IMR-90 (cell line): Measurements from ENCODE around the gene KITLG. TPM values are rescaled to one million over a fixed set of nuclear protein-coding genes. Genes with fewer than 3 reads are reported as not detected.

Experiments used
- ATAC-seq: fragments of 200-7000 bp; cut with Tn5 transposase; 2 replicates; pipeline ENCODE4 v1.9.1; 2020; ENCODE audit warnings: low read depth, mild to moderate bottlenecking, moderate library complexity
- BruUV-seq: library from RNA; stranded (reverse); fragments of 400-500 nt; replicated peaks from 2 replicates; lab custom pipeline; 2021; lab: Mats Ljungman, UMichigan
- CTCF ChIA-PET: fragments of 300-600 bp; formaldehyde crosslinking; extraction: SDS; loops from one replicate; lab custom pipeline; 2021; ENCODE audit warnings: antibody characterized with exemption; lab: Yijun Ruan, JAX
- POLR2A ChIA-PET: fragments of 300-600 bp; sonication (Branson Sonifier 250); formaldehyde crosslinking; loops from one replicate; lab custom pipeline; 2022; ENCODE audit warnings: antibody characterized with exemption; ENCODE audit not compliant: unreplicated experiment; lab: Charles Lee
- DNase-seq: peaks from one replicate; pipeline ENCODE4 v3.0.0; 2013
- H2AFZ ChIP-seq: replicated peaks from 2 replicates; pipeline ENCODE3; 2013; ENCODE audit warnings: low read length, mild to moderate bottlenecking; ENCODE audit not compliant: poor library complexity
- H2AK5ac ChIP-seq: 2 replicates; pipeline ENCODE4 v1.6.1; 2013; ENCODE audit warnings: low read depth, low read length, inconsistent platforms
- H2AK9ac ChIP-seq: replicated peaks from 2 replicates; pipeline ENCODE3; 2013; ENCODE audit warnings: mild to moderate bottlenecking, low read depth, low read length, moderate library complexity; ENCODE audit not compliant: poor library complexity
- H2BK120ac ChIP-seq: 2 replicates; pipeline ENCODE4 v1.6.1; 2013; ENCODE audit warnings: low read depth, low read length, inconsistent platforms
- H2BK15ac ChIP-seq: 3 replicates; pipeline ENCODE4 v1.6.1; 2013; ENCODE audit warnings: low read depth, low read length, inconsistent platforms
- H2BK20ac ChIP-seq: 2 replicates; pipeline ENCODE4 v1.6.1; 2013; ENCODE audit warnings: low read depth, mild to moderate bottlenecking, inconsistent platforms, low read length, moderate library complexity
- H2BK5ac ChIP-seq: 2 replicates; pipeline ENCODE4 v1.6.1; 2013; ENCODE audit warnings: mild to moderate bottlenecking, low read depth, low read length, inconsistent platforms; ENCODE audit not compliant: poor library complexity, severe bottlenecking
- H3K14ac ChIP-seq: replicated peaks from 2 replicates; pipeline ENCODE4 v1.6.1; 2013; ENCODE audit warnings: low read depth, low read length, inconsistent platforms
- H3K18ac ChIP-seq: 2 replicates; pipeline ENCODE4 v1.6.1; 2013; ENCODE audit warnings: low read depth, low read length, control low read depth
- H3K23ac ChIP-seq: 2 replicates; pipeline ENCODE4 v1.6.1; 2013; ENCODE audit warnings: low read depth, low read length, inconsistent platforms
- H3K27ac ChIP-seq: 2 replicates; pipeline ENCODE4 v1.5.1; 2013; ENCODE audit warnings: mild to moderate bottlenecking, control low read depth, low read length; ENCODE audit not compliant: insufficient read depth
- H3K27me3 ChIP-seq: 2 replicates; pipeline ENCODE4 v1.6.1; 2013; ENCODE audit warnings: low read length; ENCODE audit not compliant: control insufficient read depth, insufficient read depth
- H3K36me3 ChIP-seq: 2 replicates; pipeline ENCODE4 v1.6.1; 2013; ENCODE audit warnings: low read length, mixed read lengths; ENCODE audit not compliant: control insufficient read depth, insufficient read depth
- H3K4ac ChIP-seq: 2 replicates; pipeline ENCODE4 v1.6.1; 2013; ENCODE audit warnings: low read depth, low read length, inconsistent platforms
- H3K4me1 ChIP-seq: 2 replicates; pipeline ENCODE4 v1.6.1; 2013; ENCODE audit warnings: low read length, mixed read lengths; ENCODE audit not compliant: control insufficient read depth, insufficient read depth
- H3K4me2 ChIP-seq: 2 replicates; pipeline ENCODE4 v1.6.1; 2013; ENCODE audit warnings: low read depth, mild to moderate bottlenecking, control low read depth, low read length, moderate library complexity
- H3K4me3 ChIP-seq: 2 replicates; pipeline ENCODE4 v1.5.1; 2013; ENCODE audit warnings: low read depth, mild to moderate bottlenecking, control low read depth, low read length, moderate library complexity; ENCODE audit not compliant: insufficient read depth
- H3K56ac ChIP-seq: 2 replicates; pipeline ENCODE4 v1.6.1; 2013; ENCODE audit warnings: low read length, inconsistent platforms; ENCODE audit not compliant: insufficient read depth; ENCODE audit errors: extremely low read depth
- H3K79me1 ChIP-seq, 2 experiments: 2 replicates each; pipeline ENCODE4 v1.6.1; 2013; ENCODE audit warnings: low read length in 2 of 2, inconsistent platforms in 1 of 2, low read depth in 1 of 2
- H3K9ac ChIP-seq: 2 replicates; pipeline ENCODE4 v1.6.1; 2013; ENCODE audit warnings: low read depth, low read length, control low read depth
- H3K9me1 ChIP-seq: 2 replicates; pipeline ENCODE4 v1.6.1; 2013; ENCODE audit warnings: low read length, inconsistent platforms; ENCODE audit not compliant: insufficient read depth
- H3K9me3 ChIP-seq: 2 replicates; pipeline ENCODE4 v1.6.1; 2013; ENCODE audit warnings: low read length; ENCODE audit not compliant: control insufficient read depth, insufficient read depth
- H4K20me1 ChIP-seq: 2 replicates; pipeline ENCODE4 v1.6.1; 2013; ENCODE audit warnings: low read length, inconsistent platforms; ENCODE audit not compliant: insufficient read depth
- H4K5ac ChIP-seq: 2 replicates; pipeline ENCODE4 v1.6.1; 2013; ENCODE audit warnings: mild to moderate bottlenecking, low read depth, low read length, control low read depth
- H4K8ac ChIP-seq, 2 experiments: 2 replicates each; pipeline ENCODE4 v1.6.1; 2013; ENCODE audit warnings: low read depth in 2 of 2, low read length in 2 of 2, control low read depth in 1 of 2, inconsistent platforms in 1 of 2
- H4K91ac ChIP-seq: 2 replicates; pipeline ENCODE4 v1.6.1; 2013; ENCODE audit warnings: low read depth, low read length, inconsistent platforms; ENCODE audit not compliant: insufficient read depth
- RAD21 ChIP-seq: IDR thresholded peaks from 2 replicates; pipeline ENCODE4 v1.6.1; 2012; ENCODE audit warnings: low read length, improper control_type of control experiment
- WGBS, 2 experiments: methylation state at CpG; one replicate each; pipeline versions ENCODE4 v1.1.5 to v1.1.7; 2013; ENCODE audit warnings: missing lambda C conversion rate in 2 of 2; ENCODE audit not compliant: insufficient read length in 1 of 2; ENCODE audit errors: extremely low coverage in 2 of 2; 5-methylcytosine and 5-hydroxymethylcytosine counted together
- dilution Hi-C: fragments of 300-500 bp; cut with HindIII; formaldehyde crosslinking; loops from one replicate; pipeline ENCODE4 v1.14.3; 2018; ENCODE audit warnings: low sequenced_read_pairs; ENCODE audit not compliant: unreplicated experiment
- in situ Hi-C: fragments of 300-500 bp; cut with MboI; formaldehyde crosslinking; loops from 3 replicates; pipeline ENCODE4 v1.14.3; 2019; ENCODE audit warnings: low sequenced_read_pairs, inconsistent platforms, mixed read lengths
- intact Hi-C: fragments of 100-400 bp; cut with micrococcal nuclease; formaldehyde crosslinking; loops from 2 replicates; pipeline ENCODE4 v1.10.0; 2022
- polyA plus RNA-seq, 3 experiments: library from polyadenylated mRNA; depleted of rRNA; stranded (reverse); fragments of >200 nt; gene quantifications; 2 replicates each; pipeline ENCODE4 v1.2.3, GENCODE V29; 2012; ENCODE audit warnings: low replicate concordance in 1 of 3
- total RNA-seq: library from RNA; depleted of rRNA; stranded (reverse); fragments of >200 nt; gene quantifications from 2 replicates; pipeline ENCODE4 v1.2.3, GENCODE V29; 2012
- TF ChIP-seq, protein P1 (sequence below): conservative IDR thresholded peaks from 2 replicates; pipeline ENCODE4 v1.5.1; 2012; ENCODE audit warnings: mild to moderate bottlenecking, low read depth, low read length, improper control_type of control experiment

The KITLG gene
- total and polyA plus RNA-seq, 2 of the 4 experiments (the other 2 are of a cell fraction), result 14.5 to 87.5 TPM

DNA sequence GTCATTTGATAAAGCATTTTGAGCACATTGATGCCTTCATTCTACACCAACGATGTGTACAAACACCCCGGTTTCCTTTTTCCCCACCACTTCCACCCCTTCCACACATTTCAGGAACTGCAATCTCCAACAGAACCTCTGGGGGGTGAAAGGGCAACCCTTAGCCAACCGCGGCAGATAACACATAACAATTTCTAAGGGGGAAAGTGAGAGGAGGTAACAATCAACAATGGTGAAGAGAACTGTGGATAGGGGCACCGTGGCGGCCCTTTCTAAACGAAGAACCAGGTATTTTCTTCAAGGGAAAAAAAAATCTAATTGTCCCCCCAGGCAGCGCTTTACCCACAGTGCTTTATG lies 1.1 kb downstream of the KITLG start:
- Histone ChIP-seq H4K91ac (no peak overlapping the region), H2BK120ac (peak overlapping the region; percentile 34; the same call in 1 of the 2 replicates), H3K4me2 (peak overlapping the region; percentile 97), H2BK20ac (peak overlapping the region; percentile 1; the same call in 1 of the 2 replicates), H3K9me3 (no peaks in the 10 kb centered on the region), H3K9me1 (no peaks in the 10 kb centered on the region), H3K23ac (peak overlapping the region; percentile 82), H3K18ac (no peak overlapping the region), H2AFZ (peak overlapping the region; percentile 15), H4K8ac (peak overlapping the region; percentile 10 to 46; a peak in 1 of 4 replicates), H3K27me3 (no peaks in the 10 kb centered on the region), H3K36me3 (no peaks in the 10 kb centered on the region), H2AK9ac (no peak overlapping the region), H3K14ac (peak overlapping the region; percentile 93), H3K4me1 (peaks cover 4% of the 10 kb centered on the region; the same call in 1 of the 2 replicates), H3K79me1 (peaks cover 3 to 27% of the 10 kb centered on the region in 2 experiments; a peak in 2 of 4 replicates), H3K27ac (peak overlapping the region; percentile 23; the same call in 1 of the 2 replicates), H4K5ac (no peak overlapping the region), H3K4me3 (peak overlapping the region; percentile 52), H2AK5ac (no peak overlapping the region), H4K20me1 (peaks cover 22% of the 10 kb centered on the region), H3K4ac (peak overlapping the region; percentile 22; the same call in 1 of the 2 replicates), H3K56ac (peak overlapping the region; percentile 70; the same call in 1 of the 2 replicates), H3K9ac (peak overlapping the region; percentile 82), H2BK5ac (peak overlapping the region; percentile 28), H2BK15ac (no peak overlapping the region)
- DNase-seq (no peak), ATAC-seq (0 out of 2 replicates have a peak, but pooled peaks have one; percentile 19)
- dilution Hi-C loops, result loop anchor here (25.0 kb wide), 1 partner anchor 408 kb away; no protein-coding TSS in a partner anchor
- POLR2A ChIA-PET, result interaction anchor here (0.6 to 0.7 kb wide), 2 partner anchors 189 to 392 kb away, joined by 3 to 7 read pairs; no protein-coding TSS in a partner anchor
- no TSS peak for BruUV-seq
- CTCF ChIA-PET, result interaction anchor here (0.7 to 1.3 kb wide), 7 partner anchors 8 to 425 kb away, joined by 3 read pairs; no protein-coding TSS in a partner anchor
- in situ Hi-C loops, result loop anchor here (25.0 kb wide), 1 partner anchor 408 kb away; no protein-coding TSS in a partner anchor
- intact Hi-C loops, result loop anchor here (2.0 kb wide), 1 partner anchor 254 kb away; no protein-coding TSS in a partner anchor
- no peak for TF ChIP-seq RAD21
- TF ChIP-seq, protein P1, sequence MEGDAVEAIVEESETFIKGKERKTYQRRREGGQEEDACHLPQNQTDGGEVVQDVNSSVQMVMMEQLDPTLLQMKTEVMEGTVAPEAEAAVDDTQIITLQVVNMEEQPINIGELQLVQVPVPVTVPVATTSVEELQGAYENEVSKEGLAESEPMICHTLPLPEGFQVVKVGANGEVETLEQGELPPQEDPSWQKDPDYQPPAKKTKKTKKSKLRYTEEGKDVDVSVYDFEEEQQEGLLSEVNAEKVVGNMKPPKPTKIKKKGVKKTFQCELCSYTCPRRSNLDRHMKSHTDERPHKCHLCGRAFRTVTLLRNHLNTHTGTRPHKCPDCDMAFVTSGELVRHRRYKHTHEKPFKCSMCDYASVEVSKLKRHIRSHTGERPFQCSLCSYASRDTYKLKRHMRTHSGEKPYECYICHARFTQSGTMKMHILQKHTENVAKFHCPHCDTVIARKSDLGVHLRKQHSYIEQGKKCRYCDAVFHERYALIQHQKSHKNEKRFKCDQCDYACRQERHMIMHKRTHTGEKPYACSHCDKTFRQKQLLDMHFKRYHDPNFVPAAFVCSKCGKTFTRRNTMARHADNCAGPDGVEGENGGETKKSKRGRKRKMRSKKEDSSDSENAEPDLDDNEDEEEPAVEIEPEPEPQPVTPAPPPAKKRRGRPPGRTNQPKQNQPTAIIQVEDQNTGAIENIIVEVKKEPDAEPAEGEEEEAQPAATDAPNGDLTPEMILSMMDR, result 0 out of 2 replicates have a peak, but pooled peaks have one; percentile 8
- no CpG with 5 or more reads among the region's 8 CpGs for WGBS, 2 experiments
